ENCODE results near the gene FLAD1. TPM values are rescaled to one million over a fixed set of nuclear protein-coding genes. Genes with fewer than 3 reads are reported as not detected.

Gene FLAD1
- total and polyA plus RNA-seq, 2 of the 4 experiments (the other 2 are of a cell fraction), result 26.3 to 37.3 TPM

- Histone ChIP-seq H2BK15ac (ENCODE audit: low read depth, low read length) (no peak overlapping the region), H3K9me1 (ENCODE audit: insufficient read depth, low read length) (peaks cover 2% of the 10 kb centered on the region; the same call in 1 of the 2 replicates), H2BK120ac (ENCODE audit: low read depth, low read length) (no peak overlapping the region), H2BK5ac (ENCODE audit: low read depth, low read length, poor library complexity, severe bottlenecking) (no peak overlapping the region), H3K23ac (ENCODE audit: low read depth, low read length) (no peak overlapping the region), H3K18ac (ENCODE audit: low read depth, low read length) (no peak overlapping the region), H3K4me2 (ENCODE audit: low read depth, low read length) (no peak overlapping the region), H3K4me1 (ENCODE audit: control insufficient read depth, insufficient read depth, low read length) (peaks cover 9% of the 10 kb centered on the region; the same call in 1 of the 2 replicates), H3K27ac (ENCODE audit: insufficient read depth, low read length) (no peak overlapping the region), H2AK9ac (replicated peaks; ENCODE audit: low read depth, low read length, poor library complexity) (no peak overlapping the region), H4K91ac (ENCODE audit: insufficient read depth, low read depth, low read length) (no peak overlapping the region), H3K14ac (replicated peaks; ENCODE audit: low read depth, low read length) (no peak overlapping the region), H3K56ac (ENCODE audit: extremely low read depth, insufficient read depth, low read length) (no peak overlapping the region), H3K79me1 (ENCODE audit: low read depth in 1 of 2, low read length in 2 of 2) (peaks cover 0 to 19% of the 10 kb centered on the region in 2 experiments; a peak in 2 of 4 replicates), H3K9ac (ENCODE audit: low read depth, low read length) (no peak overlapping the region), H3K36me3 (ENCODE audit: control insufficient read depth, insufficient read depth, low read length) (peaks cover 24% of the 10 kb centered on the region), H2AK5ac (ENCODE audit: low read depth, low read length) (no peak overlapping the region), H3K27me3 (ENCODE audit: control insufficient read depth, insufficient read depth, low read length) (no peaks in the 10 kb centered on the region), H4K5ac (ENCODE audit: low read depth, low read length) (no peak overlapping the region), H2AFZ (replicated peaks; ENCODE audit: low read length, poor library complexity) (no peak overlapping the region), H4K20me1 (ENCODE audit: insufficient read depth, low read length) (peaks cover 19% of the 10 kb centered on the region), H3K9me3 (ENCODE audit: control insufficient read depth, insufficient read depth, low read length) (no peaks in the 10 kb centered on the region), H2BK20ac (ENCODE audit: low read depth, low read length) (no peak overlapping the region), H3K4ac (ENCODE audit: low read depth, low read length) (no peak overlapping the region), H3K4me3 (ENCODE audit: insufficient read depth, low read depth, low read length) (no peak overlapping the region), H4K8ac (ENCODE audit: low read depth in 2 of 2, low read length in 2 of 2) (no peak overlapping the region)
- WGBS, 2 experiments (ENCODE audit: extremely low coverage in 2 of 2, insufficient read length in 1 of 2), result no CpG with 5 or more reads among the region's 8 CpGs
- DNase-seq (no peak), ATAC-seq (ENCODE audit: low read depth) (no peak)
- intact Hi-C loops (cut with micrococcal nuclease) (no loop called here), in situ Hi-C loops (cut with MboI; ENCODE audit: low sequenced_read_pairs) (no loop called here), dilution Hi-C loops (cut with HindIII; ENCODE audit: low sequenced_read_pairs, unreplicated experiment) (no loop called here)
- POLR2A ChIA-PET (ENCODE audit: unreplicated experiment), result no interaction called here
- BruUV-seq (replicated peaks), result no TSS peak
- CTCF ChIA-PET, result no interaction called here
- TF ChIP-seq MAFK (IDR thresholded peaks at IDR 0.05; ENCODE audit: low read depth, low read length) (no peak), CHD1 (IDR thresholded peaks at IDR 0.05; ENCODE audit: low read depth, low read length) (no peak), CEBPB (IDR thresholded peaks at IDR 0.05; ENCODE audit: low read depth, low read length) (no peak), RFX5 (IDR thresholded peaks at IDR 0.05; ENCODE audit: low read depth, low read length) (no peak), MXI1 (IDR thresholded peaks at IDR 0.05; ENCODE audit: borderline replicate concordance, low read depth, low read length) (no peak), FOS (IDR thresholded peaks at IDR 0.05; ENCODE audit: low read depth, low read length) (no peak), CTCF (conservative IDR thresholded peaks at IDR 0.05; ENCODE audit: low read depth, low read length) (no peak), USF2 (IDR thresholded peaks at IDR 0.05; ENCODE audit: low read depth, low read length) (no peak), MAZ (IDR thresholded peaks at IDR 0.05; ENCODE audit: borderline replicate concordance, low read depth, low read length) (no peak), SMC3 (IDR thresholded peaks at IDR 0.05; ENCODE audit: low read depth, low read length) (no peak), BHLHE40 (IDR thresholded peaks at IDR 0.05; ENCODE audit: low read depth, low read length) (no peak), NFE2L2 (IDR thresholded peaks at IDR 0.05; ENCODE audit: low read depth, low read length) (no peak), RAD21 (IDR thresholded peaks at IDR 0.05; ENCODE audit: low read length) (no peak), POLR2A (IDR thresholded peaks at IDR 0.05; ENCODE audit: low read depth, low read length) (no peak), RCOR1 (IDR thresholded peaks at IDR 0.05; ENCODE audit: insufficient replicate concordance, low read length) (no peak)
- TF ChIP-seq, protein P1, sequence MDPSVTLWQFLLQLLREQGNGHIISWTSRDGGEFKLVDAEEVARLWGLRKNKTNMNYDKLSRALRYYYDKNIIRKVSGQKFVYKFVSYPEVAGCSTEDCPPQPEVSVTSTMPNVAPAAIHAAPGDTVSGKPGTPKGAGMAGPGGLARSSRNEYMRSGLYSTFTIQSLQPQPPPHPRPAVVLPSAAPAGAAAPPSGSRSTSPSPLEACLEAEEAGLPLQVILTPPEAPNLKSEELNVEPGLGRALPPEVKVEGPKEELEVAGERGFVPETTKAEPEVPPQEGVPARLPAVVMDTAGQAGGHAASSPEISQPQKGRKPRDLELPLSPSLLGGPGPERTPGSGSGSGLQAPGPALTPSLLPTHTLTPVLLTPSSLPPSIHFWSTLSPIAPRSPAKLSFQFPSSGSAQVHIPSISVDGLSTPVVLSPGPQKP (IDR thresholded peaks at IDR 0.05; ENCODE audit: borderline replicate concordance, low read depth, low read length), result no peak
Observed at GRCh38 chr1:155013632-155014031, 30.5 kb downstream of the FLAD1 start.
